Heart right ventricle (tissue), 16 donors: ENCODE results near the gene ABCA3. TPM values are rescaled to one million over a fixed set of nuclear protein-coding genes. Genes with fewer than 3 reads are reported as not detected.

Experiments used
- ATAC-seq, 8 donors: fragments of 200-7000 bp; cut with Tn5 transposase; one replicate each; pipeline ENCODE4 v1.9.1; 2020; ENCODE audit warnings: mild to moderate bottlenecking in 8 of 8, moderate library complexity in 8 of 8, moderate number of reproducible peaks in 1 of 8
- DNase-seq, 2 donors: peaks; one replicate each; pipeline ENCODE4 v3.0.0-alpha.2; 2020
- H3K27ac ChIP-seq, 10 donors: fragments of 200-600 bp; sonication (generic) in 2 of 10; one replicate each; pipeline versions ENCODE4 v1.5.0 to v1.8.0; 2020 to 2022; ENCODE audit warnings: mild to moderate bottlenecking in 3 of 10
- H3K27me3 ChIP-seq, 7 donors: fragments of 200-600 bp; one replicate each; pipeline ENCODE4 v1.8.0; 2021 to 2022; ENCODE audit warnings: mild to moderate bottlenecking in 2 of 7
- H3K36me3 ChIP-seq, 9 donors: fragments of 200-600 bp; sonication (generic) in 1 of 9; one replicate each; pipeline versions ENCODE4 v1.5.0 to v1.8.0; 2020 to 2022; ENCODE audit warnings: mild to moderate bottlenecking in 2 of 9
- H3K4me1 ChIP-seq, 9 donors: fragments of 200-600 bp; sonication (generic) in 1 of 9; one replicate each; pipeline versions ENCODE4 v1.5.0 to v1.8.0; 2020 to 2022; ENCODE audit warnings: mild to moderate bottlenecking in 4 of 9
- H3K4me3 ChIP-seq, 10 donors: fragments of 200-600 bp; sonication (generic) in 2 of 10; one replicate each; pipeline versions ENCODE4 v1.5.0 to v1.8.0; 2020 to 2022; ENCODE audit warnings: mild to moderate bottlenecking in 7 of 10, moderate library complexity in 2 of 10
- H3K9me3 ChIP-seq, 11 donors: fragments of 200-600 bp in 10 of 11; sonication (generic) in 2 of 11; one replicate each; pipeline versions ENCODE4 v1.5.0 to v1.8.0; 2013 to 2022; ENCODE audit warnings: mild to moderate bottlenecking in 2 of 11, control low read depth in 1 of 11, moderate library complexity in 1 of 11
- WGBS, 2 donors: extraction: QIAGEN DNeasy Blood & Tissue Kit; methylation state at CpG; one replicate each; pipeline ENCODE4 v1.1.7; 2013; ENCODE audit warnings: inconsistent platforms in 1 of 2; 5-methylcytosine and 5-hydroxymethylcytosine counted together
- intact Hi-C, 10 donors: fragments of 100-400 bp; cut with DNase I; formaldehyde crosslinking; loops; one replicate each; pipeline versions ENCODE4 v1.11.1 to v1.14.2; 2022
- polyA plus RNA-seq, 2 donors: library from polyadenylated mRNA; stranded (reverse); fragments of 200-250 nt; gene quantifications; one replicate each; pipeline ENCODE4 v1.2.3, GENCODE V29; 2013
- total RNA-seq, 10 donors: library from RNA; stranded (reverse); fragmentation: NEBNext Ultra II Directional in 3 of 10; extraction: Animal tissue kit (Norgen Biotek cat#: 25700) in 3 of 10; gene quantifications; one replicate each; pipeline versions ENCODE4 v1.2.1 to v1.2.4, GENCODE V29; 2021 to 2023
- TF ChIP-seq, protein P1 (sequence below), 9 donors: fragments of 200-600 bp; sonication (generic) in 2 of 9; IDR thresholded peaks; one replicate each; pipeline versions ENCODE4 v1.5.0 to v1.8.0; 2021 to 2022; ENCODE audit warnings: antibody characterized with exemption in 9 of 9, mild to moderate bottlenecking in 5 of 9, moderate library complexity in 1 of 9
- donor health status: Arrhythmogenic right ventricular cardiomyopathy.
- donor health status: ischemic (EF 13 %, LVEDD 7.1; RV severe dilation, severe dysfunction).
- donor health status: healthy with polysubstance abuse.
- donor health status: DM: no; HTN: yes; CAD: no.
- donor health status: DM: no; HTN: no; CAD: no.
- donor health status: ischemic (EF 25% LVEDD 6.9; RV normal size, moderate dysfunction).
- donor health status: ischemic (EF 25% LVEDD 5.7; RV mildly dilated, moderate dysfunction).
- donor health status: healthy.
- donor health status: DM: yes; HTN: yes; CAD: no.
- donor health status: Ischemic cardiomyopathy.
- donor health status: ischemic (EF 35%, LVEDD 5.7; RV mildly dilated, moderate dysfunction).
- donor health status: nonischemic (EF 11% LVEDD 7.7; RV severe dilation, severe dysfunction).
- donor health status: DM: yes; HTN: yes; CAD: no.
- donor health status: PGD.
- donor health status: ischemic (EF 29% LVEDD 5.4; RV normal size, mild dysfunction).
- donor health status: nonischemic (EF 23%, LVEDD 6.1; RV moderate dilation, normal function).

ABCA3 gene
- total and polyA plus RNA-seq, 12 donors: 4.9 to 12.5 (median 9.2) TPM

DNA sequence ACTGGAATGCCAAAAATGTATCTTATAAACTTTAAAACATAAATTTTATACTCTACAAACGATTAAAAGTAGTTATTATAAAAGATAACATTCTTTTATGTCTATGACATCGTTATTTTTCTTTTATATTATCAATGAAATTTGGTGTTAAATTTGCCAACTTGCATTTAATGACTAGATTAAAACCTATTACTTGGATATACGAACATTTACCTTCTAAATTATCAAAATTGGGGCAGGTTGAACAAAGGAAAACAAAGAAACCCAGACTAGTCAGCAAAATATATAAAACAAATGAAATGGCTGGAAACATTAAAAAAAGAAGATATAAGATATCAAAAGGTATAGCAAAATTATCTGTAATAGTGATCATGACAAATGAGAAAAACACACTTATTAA is 34.1 kb upstream of the ABCA3 start:
- 62 to 66% methylated on average over 3 of the region's 3 CpGs for WGBS, 2 donors
- no peaks in the 10 kb centered on the region for H3K36me3 ChIP-seq
- H3K4me3 ChIP-seq: no peak overlapping the region
- TF ChIP-seq, protein P1, sequence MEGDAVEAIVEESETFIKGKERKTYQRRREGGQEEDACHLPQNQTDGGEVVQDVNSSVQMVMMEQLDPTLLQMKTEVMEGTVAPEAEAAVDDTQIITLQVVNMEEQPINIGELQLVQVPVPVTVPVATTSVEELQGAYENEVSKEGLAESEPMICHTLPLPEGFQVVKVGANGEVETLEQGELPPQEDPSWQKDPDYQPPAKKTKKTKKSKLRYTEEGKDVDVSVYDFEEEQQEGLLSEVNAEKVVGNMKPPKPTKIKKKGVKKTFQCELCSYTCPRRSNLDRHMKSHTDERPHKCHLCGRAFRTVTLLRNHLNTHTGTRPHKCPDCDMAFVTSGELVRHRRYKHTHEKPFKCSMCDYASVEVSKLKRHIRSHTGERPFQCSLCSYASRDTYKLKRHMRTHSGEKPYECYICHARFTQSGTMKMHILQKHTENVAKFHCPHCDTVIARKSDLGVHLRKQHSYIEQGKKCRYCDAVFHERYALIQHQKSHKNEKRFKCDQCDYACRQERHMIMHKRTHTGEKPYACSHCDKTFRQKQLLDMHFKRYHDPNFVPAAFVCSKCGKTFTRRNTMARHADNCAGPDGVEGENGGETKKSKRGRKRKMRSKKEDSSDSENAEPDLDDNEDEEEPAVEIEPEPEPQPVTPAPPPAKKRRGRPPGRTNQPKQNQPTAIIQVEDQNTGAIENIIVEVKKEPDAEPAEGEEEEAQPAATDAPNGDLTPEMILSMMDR (IDR thresholded peaks at IDR 0.05): no peak
- DNase-seq: no peak
- peaks cover 0 to 4% (median 0%) of the 10 kb centered on the region in 7 donors for H3K27me3 ChIP-seq
- H3K27ac ChIP-seq: no peak overlapping the region
- ATAC-seq: no peak
- H3K4me1 ChIP-seq: peaks cover 0 to 20% (median 10%) of the 10 kb centered on the region in 9 donors
- H3K9me3 ChIP-seq: no peaks in the 10 kb centered on the region
- intact Hi-C loops: no loop called here

DNA sequence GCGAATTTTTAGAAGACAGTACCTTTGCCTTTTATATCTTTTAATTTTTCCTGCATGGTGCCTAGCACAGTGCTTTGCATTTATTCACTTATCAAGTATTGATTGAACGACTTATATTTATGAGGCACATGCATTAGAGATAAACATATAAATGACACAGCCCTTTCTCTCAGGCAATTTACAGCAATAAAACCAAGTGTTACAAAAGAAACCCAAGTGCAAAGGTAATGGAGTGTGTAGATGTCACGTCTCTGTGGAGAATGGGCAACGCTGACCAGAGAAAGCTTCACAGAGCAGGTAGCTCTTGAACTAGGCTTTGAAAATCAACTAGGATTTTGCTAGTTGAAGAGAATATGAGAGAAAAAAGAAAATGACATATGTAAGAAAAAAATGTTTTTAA is 32.6 kb upstream of the ABCA3 start:
- Histone ChIP-seq H3K27me3 (peaks cover 0 to 4% (median 0%) of the 10 kb centered on the region in 7 donors), H3K36me3 (no peaks in the 10 kb centered on the region), H3K9me3 (no peaks in the 10 kb centered on the region), H3K27ac (no peak overlapping the region), H3K4me1 (peaks cover 0 to 20% (median 10%) of the 10 kb centered on the region in 9 donors), H3K4me3 (no peak overlapping the region)
- DNase-seq (no peak), ATAC-seq (no peak)
- TF ChIP-seq, protein P1 (IDR thresholded peaks at IDR 0.05): no peak
- WGBS, 2 donors: 78 to 96% methylated on average over 4 of the region's 4 CpGs
- intact Hi-C loops: no loop called here

GRCh38 chr16:2372684-2373083 is 32.2 kb upstream of the ABCA3 start:
- WGBS, 2 donors: 87 to 88% methylated on average over 4 of the region's 4 CpGs
- peaks cover 0 to 20% (median 10%) of the 10 kb centered on the region in 9 donors for H3K4me1 ChIP-seq
- no peak overlapping the region for H3K27ac ChIP-seq
- peaks cover 0 to 4% (median 0%) of the 10 kb centered on the region in 7 donors for H3K27me3 ChIP-seq
- TF ChIP-seq, protein P1 (IDR thresholded peaks at IDR 0.05): no peak
- no peak overlapping the region for H3K4me3 ChIP-seq
- H3K36me3 ChIP-seq: no peaks in the 10 kb centered on the region
- H3K9me3 ChIP-seq: no peaks in the 10 kb centered on the region
- intact Hi-C loops: no loop called here
- ATAC-seq: no peak
- DNase-seq: no peak

DNA sequence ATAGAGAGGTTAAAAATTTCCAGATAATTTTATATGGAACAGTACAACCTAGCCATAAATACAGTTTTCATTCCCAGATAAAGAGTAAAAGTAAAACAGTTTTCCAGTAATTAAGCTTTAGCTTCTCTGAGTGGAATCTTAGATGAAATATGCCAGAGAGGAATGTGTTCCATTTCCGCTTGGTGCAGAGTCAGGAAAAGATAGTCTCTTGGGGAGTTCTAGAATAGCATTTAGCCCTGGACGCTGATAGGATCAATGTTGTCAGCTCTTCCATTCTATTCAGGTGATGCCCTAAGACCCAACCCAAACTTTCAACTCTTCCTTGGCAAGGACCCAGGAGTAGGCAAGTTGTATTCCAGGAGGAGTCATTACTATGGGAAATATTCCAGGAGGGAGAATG is 30.9 kb upstream of the ABCA3 start:
- Histone ChIP-seq H3K4me3 (no peak overlapping the region), H3K36me3 (no peaks in the 10 kb centered on the region), H3K27ac (peak overlapping the region in 4 of 10 donors; percentile 32 to 68 (median 40)), H3K27me3 (peaks cover 0 to 4% (median 0%) of the 10 kb centered on the region in 7 donors), H3K4me1 (peaks cover 0 to 20% (median 10%) of the 10 kb centered on the region in 9 donors), H3K9me3 (no peaks in the 10 kb centered on the region)
- intact Hi-C loops: no loop called here
- 40 to 44% methylated on average over 2 of the region's 2 CpGs for WGBS, 2 donors
- TF ChIP-seq, protein P1 (IDR thresholded peaks at IDR 0.05): no peak
- DNase-seq (peak in 1 of 2 donors; percentile 3), ATAC-seq (peak in 5 of 8 donors; percentile 42 to 72 (median 57))
